ENCODE results near the gene CELSR1.

GRCh38 chr22:46537946-46538813, 760 bp upstream of the CELSR1 start:
- no peak for TF ChIP-seq POLR2AphosphoS5 (IDR thresholded peaks at IDR 0.05)
- no peak for TF ChIP-seq CTCF (IDR thresholded peaks at IDR 0.05 in 8 of 11, conservative IDR thresholded peaks at IDR 0.05 in 3 of 11)

All from spleen (tissue), 7 donors.